Osteocyte (in vitro differentiated cells): ENCODE data around the gene CNGA3. TPM values are rescaled to one million over a fixed set of nuclear protein-coding genes. Genes with fewer than 3 reads are reported as not detected.

ENCODE experiments used
- DNase-seq: peaks from one replicate; pipeline ENCODE4 v3.0.0; 2021; ENCODE audit warnings: mixed read lengths; ENCODE audit not compliant: unreplicated experiment; ENCODE audit errors: extremely low spot score
- H3K27ac Mint-ChIP-seq: one replicate; pipeline ENCODE4 v1.8.0; 2021; ENCODE audit warnings: mild to moderate bottlenecking, mixed read lengths; ENCODE audit not compliant: unreplicated experiment
- H3K27me3 Mint-ChIP-seq: one replicate; pipeline ENCODE4 v1.8.0; 2021; ENCODE audit warnings: mixed read lengths; ENCODE audit not compliant: unreplicated experiment
- H3K36me3 Mint-ChIP-seq: one replicate; pipeline ENCODE4 v1.8.0; 2021; ENCODE audit warnings: mixed read lengths; ENCODE audit not compliant: unreplicated experiment
- H3K4me1 Mint-ChIP-seq: one replicate; pipeline ENCODE4 v1.8.0; 2021; ENCODE audit warnings: mixed read lengths; ENCODE audit not compliant: unreplicated experiment
- H3K4me3 Mint-ChIP-seq: one replicate; pipeline ENCODE4 v1.8.0; 2021; ENCODE audit warnings: mild to moderate bottlenecking, moderate library complexity, mixed read lengths; ENCODE audit not compliant: unreplicated experiment
- H3K9me3 Mint-ChIP-seq: one replicate; pipeline ENCODE4 v1.8.0; 2021; ENCODE audit warnings: mixed read lengths; ENCODE audit not compliant: unreplicated experiment
- CTCF ChIP-seq: fragments of 200-600 bp; sonication (generic); IDR thresholded peaks from 2 replicates; pipeline ENCODE4 v1.5.0; 2021; ENCODE audit warnings: antibody characterized with exemption, mild to moderate bottlenecking, moderate library complexity
- total RNA-seq: library from RNA; stranded (reverse); gene quantifications from 2 replicates; pipeline ENCODE4 v1.2.1, GENCODE V29; 2021

The CNGA3 gene
- total RNA-seq, 1 donor from 2014 or later, result not detected

- no peak overlapping the region for H3K4me3 Mint-ChIP-seq
- no peaks in the 10 kb centered on the region for H3K9me3 Mint-ChIP-seq
- H3K27ac Mint-ChIP-seq, result no peak overlapping the region
Measured at GRCh38 chr2:98309580-98309979, 36.7 kb upstream of the CNGA3 start.

GRCh38 chr2:98310010-98310409 is 36.2 kb upstream of the CNGA3 start:
- TF ChIP-seq CTCF, result no peak
- DNase-seq, result no peak
- H3K9me3 Mint-ChIP-seq, result no peaks in the 10 kb centered on the region
- H3K27me3 Mint-ChIP-seq, result peaks cover 8% of the 10 kb centered on the region
- no peak overlapping the region for H3K4me3 Mint-ChIP-seq
- H3K4me1 Mint-ChIP-seq, result no peaks in the 10 kb centered on the region
- no peak overlapping the region for H3K27ac Mint-ChIP-seq
- no peaks in the 10 kb centered on the region for H3K36me3 Mint-ChIP-seq

More at GRCh38 chr2:98309580-98309979, 36.7 kb upstream of the CNGA3 start:
- no peak for DNase-seq
- H3K27me3 Mint-ChIP-seq, result peaks cover 8% of the 10 kb centered on the region
- H3K4me1 Mint-ChIP-seq, result no peaks in the 10 kb centered on the region
- no peaks in the 10 kb centered on the region for H3K36me3 Mint-ChIP-seq
- TF ChIP-seq CTCF, result no peak

- Mint-ChIP-seq H3K27me3 (peaks cover 8% of the 10 kb centered on the region), H3K27ac (no peak overlapping the region), H3K36me3 (no peaks in the 10 kb centered on the region), H3K4me3 (no peak overlapping the region), H3K9me3 (no peaks in the 10 kb centered on the region), H3K4me1 (no peaks in the 10 kb centered on the region)
- DNase-seq, result no peak
- TF ChIP-seq CTCF, result no peak
Measured at GRCh38 chr2:98311090-98311489, 35.2 kb upstream of the CNGA3 start.

- TF ChIP-seq CTCF, result no peak
- Mint-ChIP-seq H3K4me1 (no peaks in the 10 kb centered on the region), H3K4me3 (no peak overlapping the region), H3K27ac (no peak overlapping the region), H3K27me3 (peaks cover 7% of the 10 kb centered on the region), H3K36me3 (no peaks in the 10 kb centered on the region), H3K9me3 (no peaks in the 10 kb centered on the region)
- no peak for DNase-seq
Measured at GRCh38 chr2:98311771-98312545, 34.3 kb upstream of the CNGA3 start.

- Mint-ChIP-seq H3K4me3 (no peak overlapping the region), H3K9me3 (peaks cover 4% of the 10 kb centered on the region), H3K4me1 (no peaks in the 10 kb centered on the region), H3K27ac (no peak overlapping the region), H3K27me3 (peaks cover 3% of the 10 kb centered on the region), H3K36me3 (no peaks in the 10 kb centered on the region)
- DNase-seq, result no peak
- no peak for TF ChIP-seq CTCF
Measured at GRCh38 chr2:98313492-98314250, 32.6 kb upstream of the CNGA3 start.
